Right lobe of liver (tissue), 6 donors: ENCODE results near the gene OR4F6. TPM values are rescaled to one million over a fixed set of nuclear protein-coding genes. Genes with fewer than 3 reads are reported as not detected.

Experiments
- ATAC-seq, 4 donors: fragments of 200-7000 bp; cut with Tn5 transposase; one replicate each; pipeline ENCODE4 v1.9.1; 2020; ENCODE audit warnings: mild to moderate bottlenecking in 4 of 4, moderate library complexity in 4 of 4
- DNase-seq, 3 donors: peaks; one replicate each; pipeline ENCODE4 v3.0.0-alpha.2; 2020
- H3K27ac ChIP-seq, 3 donors: fragments of 200-600 bp; one replicate each; pipeline ENCODE4 v1.8.0; 2022
- H3K27me3 ChIP-seq, 2 donors: fragments of 200-600 bp; one replicate each; pipeline ENCODE4 v1.8.0; 2022
- H3K36me3 ChIP-seq, 4 donors: fragments of 200-600 bp; sonication (generic) in 1 of 4; one replicate each; pipeline versions ENCODE4 v1.5.1 to v1.8.0; 2017 to 2022; ENCODE audit warnings: control low read depth in 1 of 4
- H3K4me1 ChIP-seq, 4 donors: fragments of 200-600 bp; sonication (generic) in 1 of 4; one replicate each; pipeline versions ENCODE4 v1.5.1 to v1.8.0; 2017 to 2022; ENCODE audit warnings: control low read depth in 1 of 4
- H3K4me3 ChIP-seq, 3 donors: fragments of 200-600 bp; one replicate each; pipeline ENCODE4 v1.8.0; 2022
- H3K9me3 ChIP-seq, 4 donors: fragments of 200-600 bp; sonication (generic) in 1 of 4; one replicate each; pipeline versions ENCODE4 v1.5.1 to v1.8.0; 2017 to 2022; ENCODE audit warnings: control low read depth in 1 of 4
- CTCF ChIP-seq, 4 donors: fragments of 200-600 bp in 3 of 4; fragments of 450-650 bp in 1 of 4; IDR thresholded peaks; one replicate each; pipeline versions ENCODE4 v1.5.1 to v1.8.0; 2016 to 2022; ENCODE audit warnings: antibody characterized with exemption in 4 of 4, mild to moderate bottlenecking in 2 of 4
- POLR2A ChIP-seq: fragments of 450-650 bp; IDR thresholded peaks from one replicate; pipeline ENCODE4 v1.6.1; 2017; ENCODE audit warnings: antibody characterized with exemption, mild to moderate bottlenecking
- WGBS: methylation state at CpG from one replicate; pipeline ENCODE4 v1.1.6; 2018; ENCODE audit warnings: low coverage, low lambda C conversion rate; ENCODE audit not compliant: insufficient coverage; ENCODE audit errors: missing lambda C conversion rate; 5-methylcytosine and 5-hydroxymethylcytosine counted together
- intact Hi-C, 2 donors: fragments of 100-400 bp; cut with DNase I; formaldehyde crosslinking; loops; one replicate each; pipeline versions ENCODE4 v1.11.2 to v1.14.1; 2022
- total RNA-seq, 6 experiments: library from RNA; depleted of rRNA in 2 of 6; stranded (reverse); fragments of >200 nt in 2 of 6; fragmentation: NEBNext Ultra II Directional in 3 of 6; extraction: Animal tissue kit (Norgen Biotek cat#: 25700) in 3 of 6; gene quantifications; one replicate each; pipeline versions ENCODE4 v1.1.0 to v1.2.4, GENCODE V29; 2016 to 2023
- donor health status: DM: no; HTN: yes; CAD: no.
- donor health status: DM: no; HTN: no; CAD: no.
- donor health status: DM: no; HTN: no; CAD: no.
- donor health status: DM: no; HTN: yes; CAD: no.
- donor health status: DM: no; HTN: yes; CAD: no.

OR4F6 gene
- total RNA-seq, 6 experiments from 2014 or later = not detected

- Histone ChIP-seq H3K4me1 (no peaks in the 10 kb centered on the region), H3K4me3 (no peak overlapping the region), H3K27me3 (no peaks in the 10 kb centered on the region), H3K9me3 (no peaks in the 10 kb centered on the region), H3K27ac (no peak overlapping the region), H3K36me3 (no peaks in the 10 kb centered on the region)
- intact Hi-C loops = no loop called here
- TF ChIP-seq CTCF (IDR thresholded peaks at IDR 0.05) (no peak), POLR2A (no peak)
- DNase-seq (no peak), ATAC-seq (no peak)
- 46% methylated on average over 3 of the region's 3 CpGs for WGBS
These were observed 7.6 kb downstream of the OR4F6 start for GRCh38 chr15:101810876-101811275.

GRCh38 chr15:101811902-101812301, 8.6 kb downstream of the OR4F6 start, which contains the start of gene OR4F15:
OR4F15 (plus strand) TSS chr15:101812202; CDS start chr15:101818187, 5,985 bp downstream.
- Histone ChIP-seq H3K4me1 (no peaks in the 10 kb centered on the region), H3K36me3 (no peaks in the 10 kb centered on the region), H3K9me3 (no peaks in the 10 kb centered on the region), H3K27ac (no peak within 1 kb of the TSS), H3K4me3 (no peak within 1 kb of the TSS), H3K27me3 (no peaks in the 10 kb centered on the region)
- TF ChIP-seq POLR2A = no peak
- no peak for TF ChIP-seq CTCF (IDR thresholded peaks at IDR 0.05)
- ATAC-seq = no peak
- DNase-seq = no peak
- intact Hi-C loops = no loop called here

GRCh38 chr15:101813803-101814534, 10.7 kb downstream of the OR4F6 start:
- ATAC-seq = no peak
- WGBS = 68% methylated on average over 3 of the region's 3 CpGs

GRCh38 chr15:101820781-101821180, 17.5 kb downstream of the OR4F6 start:
- no peak overlapping the region for H3K4me3 ChIP-seq
- H3K4me1 ChIP-seq = no peaks in the 10 kb centered on the region
- ATAC-seq (no peak), DNase-seq (no peak)
- H3K9me3 ChIP-seq = no peaks in the 10 kb centered on the region
- 53% methylated on average over 6 of the region's 6 CpGs for WGBS
- H3K27me3 ChIP-seq = no peaks in the 10 kb centered on the region
- intact Hi-C loops = no loop called here
- H3K27ac ChIP-seq = no peak overlapping the region
- TF ChIP-seq CTCF (IDR thresholded peaks at IDR 0.05) (no peak), POLR2A (no peak)
- no peaks in the 10 kb centered on the region for H3K36me3 ChIP-seq

More at GRCh38 chr15:101813803-101814534, 10.7 kb downstream of the OR4F6 start:
- Histone ChIP-seq H3K9me3 (no peaks in the 10 kb centered on the region), H3K4me1 (no peaks in the 10 kb centered on the region), H3K27me3 (no peaks in the 10 kb centered on the region), H3K4me3 (no peak overlapping the region), H3K27ac (no peak overlapping the region), H3K36me3 (no peaks in the 10 kb centered on the region)
- no peak for TF ChIP-seq CTCF (IDR thresholded peaks at IDR 0.05)
- TF ChIP-seq POLR2A = no peak
- DNase-seq = no peak
- intact Hi-C loops = no loop called here
